OCI-LY3 (cell line): ENCODE measurements around the gene PTCHD1.

Source experiments
- H2AFZ ChIP-seq: fragments of 200-600, 300-600 bp; shearing (Covaris generic); 2 replicates; pipeline ENCODE4 v1.6.0; 2014; ENCODE audit warnings: antibody characterized with exemption, low read depth, low read length
- H3K27ac ChIP-seq: fragments of 200-600, 300-600 bp; sonication (generic); 2 replicates; pipeline ENCODE4 v1.5.1; 2014; ENCODE audit warnings: mild to moderate bottlenecking, low read length, moderate library complexity, mixed read lengths
- H3K27me3 ChIP-seq: fragments of 200-600, 300-600 bp; sonication (generic); 2 replicates; pipeline ENCODE4 v1.6.1; 2014; ENCODE audit warnings: low read depth, low read length, mixed read lengths
- H3K36me3 ChIP-seq: fragments of 200-600, 300-600 bp; sonication (generic); replicated peaks from 2 replicates; pipeline ENCODE3; 2014; ENCODE audit warnings: low read depth, low read length, mixed read lengths
- H3K4me1 ChIP-seq: fragments of 300-600, 200-600 bp; sonication (generic); 2 replicates; pipeline ENCODE4 v1.6.1; 2014; ENCODE audit warnings: low read length, mixed read lengths
- H3K4me2 ChIP-seq: fragments of 200-600, 300-600 bp; sonication (generic); 2 replicates; pipeline ENCODE4 v1.6.1; 2014; ENCODE audit warnings: low read length, mixed read lengths
- H3K4me3 ChIP-seq: fragments of 300-600, 200-600 bp; sonication (generic); 2 replicates; pipeline ENCODE4 v1.5.1; 2014; ENCODE audit warnings: antibody characterized with exemption, mild to moderate bottlenecking, low read length, moderate library complexity
- H3K79me2 ChIP-seq: fragments of 300-600, 200-600 bp; shearing (Covaris generic); 2 replicates; pipeline ENCODE4 v1.6.1; 2014; ENCODE audit warnings: mild to moderate bottlenecking, low read length, mixed read lengths
- H3K9ac ChIP-seq: fragments of 300-600, 200-600 bp; shearing (Covaris generic); 2 replicates; pipeline ENCODE4 v1.6.0; 2014; ENCODE audit warnings: mild to moderate bottlenecking, low read length, moderate library complexity
- H3K9me3 ChIP-seq: fragments of 200-600, 300-600 bp; shearing (Covaris generic); 2 replicates; pipeline ENCODE4 v1.6.1; 2014; ENCODE audit warnings: low read length, mixed read lengths; ENCODE audit not compliant: insufficient read depth
- H4K20me1 ChIP-seq: fragments of 200-600, 300-600 bp; sonication (generic); 2 replicates; pipeline ENCODE4 v1.6.1; 2016; ENCODE audit warnings: low read length, mixed read lengths; ENCODE audit not compliant: insufficient read depth
- EZH2phosphoT487 ChIP-seq: fragments of 200-600 bp; shearing (Covaris generic); IDR thresholded peaks from 2 replicates; pipeline ENCODE4 v1.6.1; 2018; ENCODE audit warnings: antibody characterized with exemption, mixed run types, low read depth
- TF ChIP-seq, protein P1 (sequence below): fragments of 200-600, 300-600 bp; sonication (generic); IDR thresholded peaks from 2 replicates; pipeline ENCODE4 v1.5.1; 2014; ENCODE audit warnings: antibody characterized with exemption, low read length, low read depth

The PTCHD1 gene

DNA sequence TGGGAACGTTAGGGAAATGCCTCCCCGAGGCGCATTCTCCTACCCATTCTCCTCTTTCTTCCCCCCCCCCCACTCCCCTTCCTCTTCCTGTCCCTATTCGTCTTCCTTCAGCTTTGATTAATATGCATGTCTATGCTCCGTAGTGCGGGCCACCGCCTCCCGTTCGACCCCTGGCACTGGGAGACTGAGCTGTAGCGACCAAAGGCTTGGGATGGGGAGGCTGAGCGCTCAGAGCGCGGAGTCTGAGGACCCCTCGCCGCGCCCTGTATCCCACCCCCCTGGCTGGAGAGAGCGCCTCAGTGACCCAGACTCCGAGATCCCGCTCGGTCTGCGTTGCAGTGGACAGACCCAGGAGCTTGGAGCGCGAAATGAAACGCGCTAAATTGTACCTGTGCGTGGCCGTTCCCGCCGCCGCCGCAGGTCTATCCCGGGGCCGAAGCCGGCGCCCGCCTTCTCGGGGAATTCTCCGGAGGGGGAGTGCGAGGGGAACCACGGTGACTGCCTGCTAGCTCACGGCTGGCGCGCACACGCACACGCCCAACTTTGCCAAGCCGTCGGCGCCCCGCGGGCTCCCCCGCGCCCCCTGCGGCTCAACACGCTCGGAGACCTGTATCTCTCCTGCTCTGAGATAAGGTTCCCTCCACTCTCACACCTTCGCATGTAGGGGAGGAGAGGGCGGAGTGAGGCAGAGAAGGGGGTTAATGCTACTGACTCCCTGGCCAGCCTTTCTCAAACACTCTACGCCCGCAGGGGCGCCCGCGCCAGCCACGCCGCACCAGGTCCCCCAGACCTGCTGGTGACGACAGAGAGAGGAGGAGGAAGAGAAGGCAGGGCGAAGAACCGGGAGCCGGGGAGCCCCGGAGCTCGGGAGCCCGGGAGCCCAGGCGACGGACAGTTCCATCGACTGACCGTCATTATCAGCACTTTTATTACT, 1.5 kb upstream of the PTCHD1 start:
- no peaks in the 10 kb centered on the region for H3K9me3 ChIP-seq
- no peak overlapping the region for H3K4me3 ChIP-seq
- no peaks in the 10 kb centered on the region for H3K36me3 ChIP-seq
- no peak overlapping the region for H3K9ac ChIP-seq
- H3K27me3 ChIP-seq: no peaks in the 10 kb centered on the region; the same call in 1 of the 2 replicates
- no peaks in the 10 kb centered on the region for H3K79me2 ChIP-seq
- H2AFZ ChIP-seq: no peak overlapping the region
- no peaks in the 10 kb centered on the region for H3K4me1 ChIP-seq
- H3K4me2 ChIP-seq: no peak overlapping the region
- H3K27ac ChIP-seq: no peak overlapping the region
- TF ChIP-seq, protein P1, sequence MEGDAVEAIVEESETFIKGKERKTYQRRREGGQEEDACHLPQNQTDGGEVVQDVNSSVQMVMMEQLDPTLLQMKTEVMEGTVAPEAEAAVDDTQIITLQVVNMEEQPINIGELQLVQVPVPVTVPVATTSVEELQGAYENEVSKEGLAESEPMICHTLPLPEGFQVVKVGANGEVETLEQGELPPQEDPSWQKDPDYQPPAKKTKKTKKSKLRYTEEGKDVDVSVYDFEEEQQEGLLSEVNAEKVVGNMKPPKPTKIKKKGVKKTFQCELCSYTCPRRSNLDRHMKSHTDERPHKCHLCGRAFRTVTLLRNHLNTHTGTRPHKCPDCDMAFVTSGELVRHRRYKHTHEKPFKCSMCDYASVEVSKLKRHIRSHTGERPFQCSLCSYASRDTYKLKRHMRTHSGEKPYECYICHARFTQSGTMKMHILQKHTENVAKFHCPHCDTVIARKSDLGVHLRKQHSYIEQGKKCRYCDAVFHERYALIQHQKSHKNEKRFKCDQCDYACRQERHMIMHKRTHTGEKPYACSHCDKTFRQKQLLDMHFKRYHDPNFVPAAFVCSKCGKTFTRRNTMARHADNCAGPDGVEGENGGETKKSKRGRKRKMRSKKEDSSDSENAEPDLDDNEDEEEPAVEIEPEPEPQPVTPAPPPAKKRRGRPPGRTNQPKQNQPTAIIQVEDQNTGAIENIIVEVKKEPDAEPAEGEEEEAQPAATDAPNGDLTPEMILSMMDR: no peak
- no peak for TF ChIP-seq EZH2phosphoT487
- H4K20me1 ChIP-seq: no peaks in the 10 kb centered on the region

DNA sequence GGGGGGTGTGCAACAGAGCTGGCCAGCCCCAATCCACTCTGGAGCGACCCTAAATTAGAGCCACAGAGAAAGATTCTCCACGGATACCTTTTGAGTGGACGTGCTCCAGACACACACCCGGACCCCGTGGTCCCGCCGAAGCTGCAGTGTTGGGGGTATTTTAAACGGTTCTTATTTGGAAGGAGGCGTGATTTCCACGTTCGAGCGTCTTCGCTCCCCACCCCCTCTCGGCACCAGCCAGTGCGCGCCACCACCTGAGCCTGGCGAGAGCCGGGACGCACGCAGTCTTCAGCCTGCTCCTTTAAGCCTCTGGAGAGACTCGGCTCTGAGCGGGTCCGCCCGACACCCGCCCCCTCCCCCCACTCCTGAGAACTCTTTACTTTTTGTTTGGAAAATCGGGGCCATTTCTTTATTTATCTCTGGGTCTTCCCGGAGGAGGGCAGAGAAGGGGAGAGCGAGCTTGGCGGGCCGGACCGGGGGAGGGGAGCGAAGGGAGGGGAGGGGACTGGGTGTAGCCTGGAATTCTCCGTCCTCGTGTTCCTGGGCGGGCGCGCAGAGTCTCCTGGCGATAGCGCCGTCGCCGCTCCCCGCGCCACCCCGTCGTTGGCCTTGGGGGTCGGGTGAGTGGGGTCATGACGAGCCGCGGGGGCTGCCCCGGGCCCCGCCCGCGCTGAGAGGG, 668 bp upstream of the PTCHD1 start:
- Histone ChIP-seq H3K27ac (no peak overlapping the region), H4K20me1 (no peaks in the 10 kb centered on the region), H3K9me3 (no peaks in the 10 kb centered on the region), H3K4me2 (no peak overlapping the region), H3K4me3 (no peak overlapping the region), H3K27me3 (no peaks in the 10 kb centered on the region; the same call in 1 of the 2 replicates), H2AFZ (no peak overlapping the region), H3K36me3 (no peaks in the 10 kb centered on the region), H3K4me1 (no peaks in the 10 kb centered on the region), H3K79me2 (no peaks in the 10 kb centered on the region), H3K9ac (no peak overlapping the region)
- TF ChIP-seq, protein P1: no peak
- no peak for TF ChIP-seq EZH2phosphoT487

DNA sequence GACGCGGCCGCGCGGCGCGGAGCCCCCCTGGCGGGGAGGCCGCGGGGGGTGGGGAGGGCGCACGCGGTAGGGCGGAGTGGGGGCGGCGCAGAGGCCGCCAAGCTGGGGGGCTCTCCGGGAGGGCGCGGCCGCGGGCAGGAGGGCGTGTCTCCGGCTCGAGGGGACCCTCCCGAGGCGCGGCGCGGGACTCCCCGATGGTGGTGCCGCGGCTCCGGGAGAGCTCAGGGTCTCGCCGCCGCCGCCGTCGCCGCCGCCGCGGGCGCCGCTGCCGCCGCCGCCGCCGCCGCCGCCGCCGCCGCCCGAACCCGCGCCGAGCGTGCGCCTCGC, 165 bp upstream of the PTCHD1 start:
- no peaks in the 10 kb centered on the region for H3K9me3 ChIP-seq
- H3K79me2 ChIP-seq: no peaks in the 10 kb centered on the region
- TF ChIP-seq EZH2phosphoT487: no peak
- TF ChIP-seq, protein P1: no peak
- H3K4me1 ChIP-seq: no peaks in the 10 kb centered on the region
- no peaks in the 10 kb centered on the region for H4K20me1 ChIP-seq
- H3K27ac ChIP-seq: no peak overlapping the region
- no peak overlapping the region for H3K4me2 ChIP-seq
- H3K27me3 ChIP-seq: no peaks in the 10 kb centered on the region; the same call in 1 of the 2 replicates
- H3K4me3 ChIP-seq: no peak overlapping the region
- H2AFZ ChIP-seq: no peak overlapping the region
- H3K9ac ChIP-seq: no peak overlapping the region
- H3K36me3 ChIP-seq: no peaks in the 10 kb centered on the region

DNA sequence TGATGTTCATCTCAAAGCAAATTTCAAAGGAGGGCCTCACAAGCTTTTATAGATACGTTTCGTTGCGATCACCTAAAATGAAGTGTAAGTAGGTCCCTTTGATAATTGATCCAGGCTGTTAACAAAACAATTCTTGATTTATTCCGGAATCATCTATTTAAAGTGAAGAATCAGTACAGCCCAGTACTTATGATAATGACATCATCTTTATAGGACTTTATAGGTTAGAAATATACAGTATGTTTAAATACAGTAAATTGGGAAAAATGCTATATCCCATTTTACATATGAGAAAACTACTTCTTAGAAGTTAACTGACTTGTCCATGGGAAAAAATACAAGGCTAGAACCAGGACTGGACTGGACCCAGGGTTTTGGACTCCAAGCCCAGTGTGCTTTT, 3.7 kb downstream of the PTCHD1 start:
- H3K9me3 ChIP-seq: no peaks in the 10 kb centered on the region
- H2AFZ ChIP-seq: no peak overlapping the region
- TF ChIP-seq EZH2phosphoT487: no peak
- TF ChIP-seq, protein P1: no peak
- H3K27me3 ChIP-seq: no peaks in the 10 kb centered on the region; the same call in 1 of the 2 replicates
- H3K4me3 ChIP-seq: no peak overlapping the region
- no peak overlapping the region for H3K9ac ChIP-seq
- no peak overlapping the region for H3K27ac ChIP-seq
- no peaks in the 10 kb centered on the region for H3K4me1 ChIP-seq
- H3K79me2 ChIP-seq: no peaks in the 10 kb centered on the region
- no peaks in the 10 kb centered on the region for H4K20me1 ChIP-seq
- H3K4me2 ChIP-seq: no peak overlapping the region
- no peaks in the 10 kb centered on the region for H3K36me3 ChIP-seq
